OCI-LY1 (cell line): ENCODE data around the gene TRAPPC4.

Experiments used
- H2AFZ ChIP-seq: fragments of 200-600 bp; sonication (generic), shearing (Covaris generic); 2 replicates; pipeline ENCODE4 v1.6.0; 2014; ENCODE audit warnings: antibody characterized with exemption, mild to moderate bottlenecking, low read length
- H3F3A ChIP-seq: fragments of 200-600 bp; sonication (generic), shearing (Covaris generic); 2 replicates; pipeline ENCODE4 v1.6.0; 2014; ENCODE audit warnings: mild to moderate bottlenecking, antibody characterized with exemption, low read length, moderate library complexity; ENCODE audit not compliant: insufficient read depth
- H3K27ac ChIP-seq: fragments of 200-600 bp; sonication (generic); 2 replicates; pipeline ENCODE4 v1.5.1; 2014; ENCODE audit warnings: low read length, mixed run types, mild to moderate bottlenecking, low read depth; ENCODE audit not compliant: poor library complexity, severe bottlenecking
- H3K27me3 ChIP-seq: fragments of 200-600 bp; sonication (generic); 2 replicates; pipeline ENCODE4 v1.6.0; 2014; ENCODE audit warnings: antibody characterized with exemption, mild to moderate bottlenecking, low read length, moderate library complexity; ENCODE audit not compliant: insufficient read depth
- H3K36me3 ChIP-seq: fragments of 200-600 bp; sonication (generic); 2 replicates; pipeline ENCODE4 v1.6.1; 2014; ENCODE audit warnings: mild to moderate bottlenecking, antibody characterized with exemption, low read length, moderate library complexity, mixed read lengths; ENCODE audit not compliant: insufficient read depth
- H3K4me1 ChIP-seq: fragments of 200-600 bp; sonication (generic); 2 replicates; pipeline ENCODE4 v1.5.1; 2014; ENCODE audit warnings: mild to moderate bottlenecking, low read length, moderate library complexity; ENCODE audit not compliant: insufficient read depth, severe bottlenecking
- H3K4me2 ChIP-seq: fragments of 200-600 bp; sonication (generic), shearing (Covaris generic); 2 replicates; pipeline ENCODE4 v1.6.1; 2014; ENCODE audit warnings: low read length
- H3K4me3 ChIP-seq: fragments of 200-600 bp; sonication (generic); 2 replicates; pipeline ENCODE4 v1.5.1; 2014; ENCODE audit warnings: low read length, low read depth, mild to moderate bottlenecking, mixed read lengths; ENCODE audit not compliant: poor library complexity, severe bottlenecking
- H3K79me2 ChIP-seq: fragments of 200-600 bp; shearing (Covaris generic); 2 replicates; pipeline ENCODE4 v1.6.1; 2016; ENCODE audit warnings: mixed run types, low read length, mixed read lengths; ENCODE audit not compliant: insufficient read depth
- H3K9ac ChIP-seq: fragments of 200-600 bp; sonication (generic), shearing (Covaris generic); 2 replicates; pipeline ENCODE4 v1.6.1; 2014; ENCODE audit warnings: mild to moderate bottlenecking, low read length, mixed read lengths
- H3K9me2 ChIP-seq: fragments of 200-600 bp; sonication (generic), shearing (Covaris generic); 2 replicates; pipeline ENCODE4 v1.6.1; 2014; ENCODE audit warnings: low read depth, mild to moderate bottlenecking, low read length, mixed read lengths
- H3K9me3 ChIP-seq: fragments of 200-600 bp; shearing (Covaris generic); 2 replicates; pipeline ENCODE4 v1.6.1; 2014; ENCODE audit warnings: low read length, mixed read lengths
- H4K20me1 ChIP-seq: fragments of 200-600 bp; sonication (generic), shearing (Covaris generic); 2 replicates; pipeline ENCODE4 v1.6.0; 2016; ENCODE audit warnings: mild to moderate bottlenecking, low read length; ENCODE audit not compliant: insufficient read depth
- EZH2 ChIP-seq: fragments of 200-600 bp; sonication (generic), shearing (Covaris generic); IDR thresholded peaks from 2 replicates; pipeline ENCODE4 v1.8.0; 2017; ENCODE audit warnings: borderline replicate concordance, mixed run types, mild to moderate bottlenecking, antibody characterized with exemption, low read length, moderate library complexity, mixed read lengths
- TF ChIP-seq, protein P1 (sequence below): fragments of 200-600 bp; sonication (generic), shearing (Covaris generic); IDR thresholded peaks from 2 replicates; pipeline ENCODE4 v1.5.1; 2017; ENCODE audit warnings: mild to moderate bottlenecking, antibody characterized with exemption, low read length, moderate library complexity, mixed read lengths

The TRAPPC4 gene

GRCh38 chr11:119011476-119012053, 7.0 kb upstream of the TRAPPC4 start:
- H3K36me3 ChIP-seq = peaks cover 56% of the 10 kb centered on the region
- no peaks in the 10 kb centered on the region for H4K20me1 ChIP-seq
- no peak overlapping the region for H3K27ac ChIP-seq
- H3K9ac ChIP-seq = no peak overlapping the region
- no peak overlapping the region for H2AFZ ChIP-seq
- H3K9me2 ChIP-seq = no peaks in the 10 kb centered on the region
- no peak overlapping the region for H3K4me3 ChIP-seq
- peaks cover 2% of the 10 kb centered on the region for H3K4me1 ChIP-seq
- TF ChIP-seq, protein P1, sequence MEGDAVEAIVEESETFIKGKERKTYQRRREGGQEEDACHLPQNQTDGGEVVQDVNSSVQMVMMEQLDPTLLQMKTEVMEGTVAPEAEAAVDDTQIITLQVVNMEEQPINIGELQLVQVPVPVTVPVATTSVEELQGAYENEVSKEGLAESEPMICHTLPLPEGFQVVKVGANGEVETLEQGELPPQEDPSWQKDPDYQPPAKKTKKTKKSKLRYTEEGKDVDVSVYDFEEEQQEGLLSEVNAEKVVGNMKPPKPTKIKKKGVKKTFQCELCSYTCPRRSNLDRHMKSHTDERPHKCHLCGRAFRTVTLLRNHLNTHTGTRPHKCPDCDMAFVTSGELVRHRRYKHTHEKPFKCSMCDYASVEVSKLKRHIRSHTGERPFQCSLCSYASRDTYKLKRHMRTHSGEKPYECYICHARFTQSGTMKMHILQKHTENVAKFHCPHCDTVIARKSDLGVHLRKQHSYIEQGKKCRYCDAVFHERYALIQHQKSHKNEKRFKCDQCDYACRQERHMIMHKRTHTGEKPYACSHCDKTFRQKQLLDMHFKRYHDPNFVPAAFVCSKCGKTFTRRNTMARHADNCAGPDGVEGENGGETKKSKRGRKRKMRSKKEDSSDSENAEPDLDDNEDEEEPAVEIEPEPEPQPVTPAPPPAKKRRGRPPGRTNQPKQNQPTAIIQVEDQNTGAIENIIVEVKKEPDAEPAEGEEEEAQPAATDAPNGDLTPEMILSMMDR = no peak
- no peak for TF ChIP-seq EZH2
- H3K4me2 ChIP-seq = no peak overlapping the region
- no peaks in the 10 kb centered on the region for H3K27me3 ChIP-seq
- peaks cover 3% of the 10 kb centered on the region; the same call in 1 of the 2 replicates for H3F3A ChIP-seq
- H3K9me3 ChIP-seq = no peaks in the 10 kb centered on the region
- peaks cover 4% of the 10 kb centered on the region; the same call in 1 of the 2 replicates for H3K79me2 ChIP-seq

GRCh38 chr11:119012629-119013170, 5.9 kb upstream of the TRAPPC4 start:
- H4K20me1 ChIP-seq = no peaks in the 10 kb centered on the region
- no peak overlapping the region for H3K4me2 ChIP-seq
- no peak overlapping the region for H2AFZ ChIP-seq
- peaks cover 11% of the 10 kb centered on the region for H3K4me1 ChIP-seq
- H3F3A ChIP-seq = peaks cover 3% of the 10 kb centered on the region; the same call in 1 of the 2 replicates
- H3K9me3 ChIP-seq = no peaks in the 10 kb centered on the region
- H3K36me3 ChIP-seq = peaks cover 64% of the 10 kb centered on the region
- no peak overlapping the region for H3K27ac ChIP-seq
- no peak overlapping the region for H3K9ac ChIP-seq
- H3K4me3 ChIP-seq = no peak overlapping the region
- H3K27me3 ChIP-seq = no peaks in the 10 kb centered on the region
- no peaks in the 10 kb centered on the region for H3K9me2 ChIP-seq
- no peak for TF ChIP-seq EZH2
- TF ChIP-seq, protein P1 = no peak
- peaks cover 16% of the 10 kb centered on the region for H3K79me2 ChIP-seq

DNA sequence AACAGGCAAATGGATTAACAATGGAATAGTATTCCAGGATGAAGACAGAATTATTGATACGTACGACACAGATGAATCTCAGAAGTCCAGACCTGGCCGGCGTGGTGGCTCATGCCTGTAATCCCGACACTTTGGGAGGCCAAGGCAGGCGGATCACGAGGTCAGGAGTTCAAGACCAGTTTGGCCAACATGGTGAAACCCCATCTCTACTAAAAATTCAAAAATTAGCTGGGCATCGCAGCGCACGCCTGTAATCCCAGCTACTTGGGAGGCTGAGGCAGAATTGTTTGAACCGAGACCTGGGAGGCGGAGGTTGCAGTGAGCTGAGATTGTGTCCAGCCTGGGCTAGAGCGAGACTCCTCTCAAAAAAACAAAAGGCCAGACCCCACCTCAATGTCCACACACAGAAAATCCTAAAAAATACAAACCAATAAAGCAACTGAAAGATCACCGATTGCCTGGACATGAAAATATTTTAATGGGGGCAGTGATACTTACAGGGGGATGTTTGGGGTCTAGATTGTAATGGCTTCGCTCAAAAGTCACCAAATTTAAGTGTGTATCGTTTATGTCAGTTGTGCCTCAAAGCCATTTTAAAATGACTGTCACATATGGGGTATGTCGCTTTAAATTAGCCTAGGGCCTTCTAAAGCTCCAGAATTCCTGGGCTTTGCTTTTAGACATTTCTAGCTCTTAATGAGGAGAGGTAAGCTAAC, 4.2 kb upstream of the TRAPPC4 start:
- no peaks in the 10 kb centered on the region for H4K20me1 ChIP-seq
- no peak overlapping the region for H2AFZ ChIP-seq
- TF ChIP-seq, protein P1 = no peak
- TF ChIP-seq EZH2 = no peak
- H3K9ac ChIP-seq = no peak overlapping the region
- no peak overlapping the region for H3K4me2 ChIP-seq
- no peaks in the 10 kb centered on the region for H3K9me3 ChIP-seq
- H3K4me1 ChIP-seq = peaks cover 11% of the 10 kb centered on the region
- peaks cover 24% of the 10 kb centered on the region for H3K79me2 ChIP-seq
- H3K27ac ChIP-seq = no peak overlapping the region
- no peaks in the 10 kb centered on the region for H3K27me3 ChIP-seq
- no peaks in the 10 kb centered on the region for H3K9me2 ChIP-seq
- H3F3A ChIP-seq = peaks cover 3% of the 10 kb centered on the region; the same call in 1 of the 2 replicates
- no peak overlapping the region for H3K4me3 ChIP-seq
- H3K36me3 ChIP-seq = peaks cover 65% of the 10 kb centered on the region
